Mucosa of descending colon (tissue), 3 donors: ENCODE results near the gene TGFB1I1. TPM values are rescaled to one million over a fixed set of nuclear protein-coding genes. Genes with fewer than 3 reads are reported as not detected.
A peak's percentile ranks its signal among the peaks of the same experiment; 100 is the strongest.

Experiments used
- ATAC-seq: fragments of 200-7000 bp; cut with Tn5 transposase; one replicate; pipeline ENCODE4 v1.9.1; 2020; ENCODE audit warnings: mild to moderate bottlenecking, moderate library complexity
- DNase-seq, 3 donors: peaks; one replicate each; pipeline ENCODE4 v3.0.0-alpha.2; 2020
- H3K36me3 ChIP-seq: fragments of 200-600 bp; one replicate; pipeline ENCODE4 v1.8.0; 2021; ENCODE audit warnings: low read depth, mild to moderate bottlenecking
- H3K4me1 ChIP-seq: fragments of 200-600 bp; one replicate; pipeline ENCODE4 v1.8.0; 2021; ENCODE audit warnings: low read depth, mild to moderate bottlenecking
- H3K4me3 ChIP-seq: fragments of 200-600 bp; one replicate; pipeline ENCODE4 v1.8.0; 2021; ENCODE audit warnings: mild to moderate bottlenecking
- H3K9me3 ChIP-seq: fragments of 200-600 bp; one replicate; pipeline ENCODE4 v1.8.0; 2021; ENCODE audit warnings: mild to moderate bottlenecking
- CTCF ChIP-seq: fragments of 200-600 bp; IDR thresholded peaks from one replicate; pipeline ENCODE4 v1.8.0; 2022; ENCODE audit warnings: antibody characterized with exemption, mild to moderate bottlenecking
- intact Hi-C, 2 donors: fragments of 100-400 bp; cut with DNase I in 1 of 2; cut with micrococcal nuclease in 1 of 2; formaldehyde crosslinking; loops; one replicate each; pipeline versions ENCODE4 v1.11.0 to v1.11.1; 2022; cut with DNase I, micrococcal nuclease
- total RNA-seq, 3 donors: library from RNA; stranded (reverse); fragmentation: NEBNext Ultra II Directional in 2 of 3; extraction: Animal tissue kit (Norgen Biotek cat#: 25700) in 2 of 3; gene quantifications; one replicate each; pipeline versions ENCODE4 v1.2.1 to v1.2.4, GENCODE V29; 2021 to 2023
- donor health status: DM: no; HTN: no; CAD: no; lungs with moderate emphysema.
- donor health status: DM: no; HTN: no; CAD: no.
- donor health status: DM: no; HTN: yes; CAD: no.

The TGFB1I1 gene
- total RNA-seq, 3 donors from 2014 or later: 7.8 to 227 (median 26.1) TPM

GRCh38 chr16:31458844-31459686 is 12.9 kb upstream of the TGFB1I1 start, which contains the start of gene ARMC5:
Gene ARMC5 (plus strand): TSS chr16:31459501. CDS start chr16:31459525, 24 bp downstream.
- Histone ChIP-seq H3K4me1 (peaks cover 34% of the 10 kb centered on the region), H3K4me3 (peak within 1 kb of the TSS; percentile 66), H3K36me3 (no peaks in the 10 kb centered on the region), H3K9me3 (no peaks in the 10 kb centered on the region)
- TF ChIP-seq CTCF: peak; percentile 27
- DNase-seq: peak; percentile 97 to 99 (median 97)
- intact Hi-C loops: loop anchor here in 1 of 2 donors (5.0 kb wide), 1 partner anchor 413 kb away; the partner anchor contains the start of gene ZNF267
- peak; percentile 85 for ATAC-seq

GRCh38 chr16:31459687-31460581 is 12.0 kb upstream of the TGFB1I1 start:
- H3K9me3 ChIP-seq: no peaks in the 10 kb centered on the region
- no peaks in the 10 kb centered on the region for H3K36me3 ChIP-seq
- no peak for TF ChIP-seq CTCF
- intact Hi-C loops: loop anchor here in 1 of 2 donors (5.0 kb wide), 1 partner anchor 412 kb away; the partner anchor contains the start of gene ZNF267
- peaks cover 32% of the 10 kb centered on the region for H3K4me1 ChIP-seq
- ATAC-seq: peak; percentile 90
- H3K4me3 ChIP-seq: peak overlapping the region; percentile 66
- DNase-seq: peak; percentile 100

GRCh38 chr16:31460582-31461002 is 11.4 kb upstream of the TGFB1I1 start:
- ATAC-seq (no peak), DNase-seq (peak in 2 of 3 donors; percentile 35 to 64)
- no peaks in the 10 kb centered on the region for H3K36me3 ChIP-seq
- peak; percentile 50 for TF ChIP-seq CTCF
- no peak overlapping the region for H3K4me3 ChIP-seq
- intact Hi-C loops: no loop called here
- H3K9me3 ChIP-seq: no peaks in the 10 kb centered on the region
- peaks cover 29% of the 10 kb centered on the region for H3K4me1 ChIP-seq

GRCh38 chr16:31461201-31461920 is 10.6 kb upstream of the TGFB1I1 start:
- DNase-seq (no peak), ATAC-seq (no peak)
- intact Hi-C loops: no loop called here
- H3K4me1 ChIP-seq: peaks cover 22% of the 10 kb centered on the region
- no peaks in the 10 kb centered on the region for H3K9me3 ChIP-seq
- H3K4me3 ChIP-seq: no peak overlapping the region
- H3K36me3 ChIP-seq: no peaks in the 10 kb centered on the region
- TF ChIP-seq CTCF: no peak
